ENCODE results near the gene CSF3.

CSF3 gene

GRCh38 chr17:40024901-40025300, 9.7 kb downstream of the CSF3 start:
- DNase-seq (ENCODE audit: low spot score): no peak

GRCh38 chr17:40025559-40025958, 10.3 kb downstream of the CSF3 start:
- DNase-seq (ENCODE audit: low spot score): no peak

GRCh38 chr17:40025991-40026815, 11.0 kb downstream of the CSF3 start:
- no peak for DNase-seq (ENCODE audit: low spot score)

GRCh38 chr17:40026816-40027613, 11.8 kb downstream of the CSF3 start:
- DNase-seq (ENCODE audit: low spot score): no peak

GRCh38 chr17:40027614-40028012, 12.4 kb downstream of the CSF3 start:
- DNase-seq (ENCODE audit: low spot score): no peak

GRCh38 chr17:40028595-40028994, 13.4 kb downstream of the CSF3 start:
- DNase-seq (ENCODE audit: low spot score): no peak

GRCh38 chr17:40031706-40032105, 16.5 kb downstream of the CSF3 start:
- no peak for DNase-seq (ENCODE audit: low spot score)

GRCh38 chr17:40032322-40033320, 17.4 kb downstream of the CSF3 start:
- DNase-seq (ENCODE audit: low spot score): no peak

- no peak for DNase-seq (ENCODE audit: low spot score)
Observed at GRCh38 chr17:40033339-40033738, 18.1 kb downstream of the CSF3 start.

GRCh38 chr17:40034426-40035161, 19.4 kb downstream of the CSF3 start:
- DNase-seq (ENCODE audit: low spot score): no peak

GRCh38 chr17:40035162-40035559, 19.9 kb downstream of the CSF3 start:
- no peak for DNase-seq (ENCODE audit: low spot score)

GRCh38 chr17:40038882-40039513, 23.8 kb downstream of the CSF3 start:
- no peak for DNase-seq (ENCODE audit: low spot score)

- DNase-seq (ENCODE audit: low spot score): no peak
Observed at GRCh38 chr17:40041196-40041595, 26.0 kb downstream of the CSF3 start.

- DNase-seq (ENCODE audit: low spot score): no peak
Observed at GRCh38 chr17:40056379-40057015, 41.3 kb downstream of the CSF3 start.

- no peak for DNase-seq (ENCODE audit: low spot score)
Observed at GRCh38 chr17:40058186-40058784, 43.0 kb downstream of the CSF3 start.

GRCh38 chr17:40058865-40059264, 43.6 kb downstream of the CSF3 start:
- no peak for DNase-seq (ENCODE audit: low spot score)

GRCh38 chr17:40059729-40060475, 44.7 kb downstream of the CSF3 start:
- DNase-seq (ENCODE audit: low spot score): no peak

- DNase-seq (ENCODE audit: low spot score): no peak
Observed at GRCh38 chr17:40060887-40061608, 45.8 kb downstream of the CSF3 start.

Data from left forelimb (tissue), 1 donor.